GM10266 (cell line): ENCODE results near the gene ASXL1.

Source experiments
- DNase-seq: peaks from one replicate; pipeline ENCODE4 v3.0.0; 2012; ENCODE audit errors: extremely low spot score
- CTCF ChIP-seq: IDR thresholded peaks from 2 replicates; pipeline ENCODE4 v1.5.1; 2012; ENCODE audit warnings: mild to moderate bottlenecking, low read depth; ENCODE audit not compliant: control insufficient read depth, insufficient read depth; ENCODE audit errors: missing control alignments

The ASXL1 gene

DNA sequence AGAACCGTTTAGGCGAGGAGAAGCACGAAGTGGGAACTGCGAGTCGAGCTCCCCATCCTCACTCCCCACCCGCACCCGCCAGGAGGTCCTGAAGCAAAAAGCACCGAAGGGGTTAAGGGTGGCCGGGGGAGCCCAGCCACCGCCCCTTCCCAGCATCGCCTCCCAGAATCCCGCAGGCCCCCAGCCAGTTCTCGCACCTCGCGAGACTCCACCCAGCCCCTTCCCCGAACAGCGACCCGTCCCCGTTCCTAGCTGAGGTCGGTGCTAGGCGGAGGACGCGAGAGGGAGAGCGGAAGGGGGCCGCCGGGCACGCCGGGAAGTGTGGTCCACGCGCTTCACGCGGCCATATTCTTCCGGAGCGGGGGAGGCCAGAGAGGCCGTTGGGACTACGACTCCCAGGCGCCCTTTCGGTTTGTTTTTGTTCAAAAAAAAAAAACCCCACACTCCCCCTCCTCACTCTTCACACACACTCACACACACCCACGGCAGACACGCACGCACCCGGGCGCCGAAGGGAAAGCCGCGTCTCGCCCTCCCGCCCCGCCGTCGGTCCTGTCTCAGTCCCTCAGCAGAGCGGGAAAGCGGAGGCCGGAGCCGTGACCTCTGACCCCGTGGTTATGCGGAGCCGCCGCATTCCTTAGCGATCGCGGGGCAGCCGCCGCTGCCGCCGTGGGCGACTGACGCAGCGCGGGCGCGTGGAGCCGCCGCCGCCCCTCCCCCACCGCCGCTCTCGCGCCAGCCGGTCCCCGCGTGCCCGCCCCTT is at the start of gene ASXL1:
Gene ASXL1, plus strand, starts transcription at position 463 of the 763 bp plus-strand sequence. CDS start 445 bp downstream, outside the sequence.
- no peak for TF ChIP-seq CTCF
- peak; percentile 92 for DNase-seq

- TF ChIP-seq CTCF: no peak
- DNase-seq: no peak
Measured at GRCh38 chr20:32312718-32313424, 45.3 kb upstream of the ASXL1 start.

GRCh38 chr20:32314768-32315167 is 43.4 kb upstream of the ASXL1 start:
- no peak for TF ChIP-seq CTCF
- no peak for DNase-seq

DNA sequence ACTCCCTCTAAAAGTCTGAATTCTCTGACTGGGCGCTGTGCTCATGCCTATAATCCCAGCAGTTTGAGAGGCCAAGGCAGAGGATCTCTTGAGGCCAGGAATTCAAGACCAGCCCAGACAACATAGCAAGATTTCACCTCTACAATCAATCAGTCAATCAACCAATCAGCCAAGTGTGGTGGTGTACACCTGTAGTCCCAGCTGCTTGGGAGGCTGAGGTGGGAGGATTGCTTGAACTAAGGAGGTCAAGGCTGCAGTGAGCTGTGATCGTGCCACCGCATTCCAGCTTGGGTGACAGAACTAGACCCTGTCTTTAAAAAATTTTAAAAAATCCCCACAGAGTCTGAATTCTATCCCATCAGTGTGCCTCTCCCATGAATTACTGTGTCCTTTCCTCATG is 42.7 kb upstream of the ASXL1 start:
- no peak for TF ChIP-seq CTCF
- no peak for DNase-seq

DNA sequence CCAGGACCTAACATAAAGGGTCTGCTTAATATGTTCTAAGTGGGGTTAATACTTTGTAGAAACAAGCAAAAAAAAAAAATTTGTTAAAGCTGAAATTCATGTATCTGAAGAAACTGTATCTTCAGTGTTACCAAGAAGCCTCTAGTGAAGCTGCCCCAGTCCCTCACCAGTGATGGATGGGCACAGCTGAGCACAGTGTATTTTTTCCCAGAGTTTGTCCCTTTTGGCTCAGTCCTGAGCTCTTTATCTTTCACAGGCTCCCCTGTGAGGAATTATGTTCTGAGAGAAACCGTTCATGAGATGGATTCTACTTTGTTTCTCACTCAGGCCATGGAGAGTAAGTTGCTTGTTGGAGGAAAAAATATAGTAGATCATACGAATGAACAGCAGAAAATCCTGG is 42.2 kb upstream of the ASXL1 start:
- no peak for DNase-seq
- TF ChIP-seq CTCF: no peak

GRCh38 chr20:32316667-32317066 is 41.5 kb upstream of the ASXL1 start:
- no peak for DNase-seq
- no peak for TF ChIP-seq CTCF

GRCh38 chr20:32319100-32319499 is 39.0 kb upstream of the ASXL1 start:
- no peak for TF ChIP-seq CTCF
- no peak for DNase-seq
